K562 treated with DMSO at 1 percent for 12 hours (cell line): ENCODE measurements around the gene TBC1D13. TPM values are rescaled to one million over a fixed set of nuclear protein-coding genes. Genes with fewer than 3 reads are reported as not detected.

Experiments
- total RNA-seq: library from RNA; unstranded; fragments of 300-600 nt; gene quantifications from 2 replicates; pipeline ENCODE4 v1.2.3, GENCODE V29; 2022; ENCODE audit not compliant: insufficient read depth

Gene TBC1D13
- 21.6 and 48.2 TPM in 2 replicates for total RNA-seq

GRCh38 chr9:128786681-128787601 lies at the start of gene TBC1D13:
TBC1D13 (plus strand) TSS chr9:128787253; CDS start chr9:128787354, 101 bp downstream.

DNA sequence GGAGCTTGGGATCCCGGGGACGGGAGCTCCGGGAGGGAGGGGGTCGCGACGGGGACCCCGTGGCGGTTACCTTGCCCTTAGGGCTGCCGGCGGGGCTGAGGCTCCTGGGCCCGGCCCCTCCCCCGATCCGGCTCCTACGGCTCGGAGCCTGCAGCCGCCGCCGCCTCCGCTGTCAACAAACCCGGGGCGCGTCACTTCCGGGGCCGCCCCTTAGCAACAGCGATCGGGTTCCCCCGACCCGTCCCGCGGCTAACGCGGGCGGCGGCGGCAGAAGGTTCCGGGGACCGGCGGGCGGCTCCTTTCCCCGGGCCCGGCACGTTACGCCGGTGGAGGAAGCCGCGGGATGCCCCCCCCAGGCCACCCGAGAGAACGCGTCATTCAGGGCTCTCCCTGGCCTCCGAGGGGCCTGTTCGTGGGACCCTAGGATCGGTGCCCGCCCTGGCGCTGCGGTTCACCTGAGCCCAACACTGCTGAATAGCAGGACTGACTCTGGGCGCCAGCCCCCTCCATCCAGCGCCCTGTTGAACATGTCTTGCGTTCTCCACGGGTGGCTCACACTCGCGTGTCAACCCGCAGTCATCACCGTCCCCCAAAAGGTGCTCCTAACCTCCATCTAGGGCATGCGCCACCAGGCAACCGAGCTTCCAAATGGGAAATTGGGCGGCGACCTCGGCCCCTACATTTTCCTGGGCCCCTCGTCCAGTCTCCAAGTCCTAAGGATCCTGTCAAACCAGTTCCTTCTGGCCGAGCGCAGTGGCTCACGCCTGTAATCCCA lies 15.1 kb upstream of the TBC1D13 start, which contains the start of gene ZER1:
Gene ZER1, minus strand, starts transcription at position 183 of the 775 bp plus-strand sequence. CDS start 16,362 bp downstream, outside the sequence.

GRCh38 chr9:128818099-128818838 lies 31.2 kb downstream of the TBC1D13 start, which contains the start of gene ENDOG:
ENDOG (plus strand) TSS chr9:128818500; CDS start chr9:128818685, 185 bp downstream.

DNA sequence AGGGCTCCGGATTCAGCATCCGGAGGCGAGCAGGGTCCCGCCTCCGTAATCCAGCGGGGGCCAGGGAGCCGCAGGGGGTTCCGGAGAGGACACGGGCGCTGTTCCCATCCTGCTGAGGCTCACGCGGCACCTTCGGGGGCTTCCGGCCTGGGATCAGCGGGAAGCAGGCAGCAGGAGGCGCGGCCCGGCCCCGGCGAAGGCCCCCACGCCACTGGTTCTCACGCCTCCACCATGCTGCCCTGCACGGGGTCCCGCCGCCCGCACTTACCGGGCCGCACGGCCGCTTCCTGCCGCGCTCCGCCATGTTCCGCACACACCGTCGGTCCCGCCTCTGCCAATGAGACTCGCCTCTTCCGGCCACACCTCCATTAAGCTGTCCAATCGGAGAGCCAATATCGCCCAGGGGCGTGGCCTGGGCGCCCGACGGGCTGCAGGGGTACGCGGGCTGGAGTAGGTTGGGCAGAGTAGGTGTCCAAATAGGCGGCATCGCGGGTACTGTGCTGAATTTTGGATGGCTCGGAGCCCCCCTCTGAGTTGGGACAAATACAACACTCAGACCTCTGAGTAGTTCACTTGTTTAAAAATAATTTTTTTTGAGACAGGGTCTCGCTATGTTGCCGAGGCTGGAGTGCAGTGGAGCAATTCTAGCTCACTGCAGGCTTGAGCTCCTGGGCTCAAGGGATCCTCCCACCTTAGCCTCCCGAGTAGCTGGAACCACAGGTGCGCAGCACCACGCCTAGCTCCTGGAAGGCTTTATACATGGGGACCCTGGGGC lies 42.6 kb downstream of the TBC1D13 start, which contains the start of gene SPOUT1:
Gene SPOUT1, minus strand, starts transcription at position 318 of the 775 bp plus-strand sequence. Its CDS starts 14 bp downstream, at position 304.

Other genes with a start within 250 kb of the TBC1D13 start
- gene SPTAN1, start 234.7 kb upstream of the TBC1D13 start, total RNA-seq = 32.7 and 58.2 TPM in 2 replicates
- gene DYNC2I2, start 130.4 kb upstream of the TBC1D13 start, total RNA-seq = 175 and 190 TPM in 2 replicates
- 172 and 390 TPM in 2 replicates for gene SET, start 98.0 kb upstream of the TBC1D13 start, total RNA-seq
- gene PKN3, start 84.8 kb upstream of the TBC1D13 start, total RNA-seq = 28.5 and 37.6 TPM in 2 replicates
- gene ZDHHC12, start 63.1 kb upstream of the TBC1D13 start, total RNA-seq = 58.5 and 76.0 TPM in 2 replicates
- gene ZER1, start 15.3 kb upstream of the TBC1D13 start, total RNA-seq = 20.0 and 45.8 TPM in 2 replicates
- 124 and 190 TPM in 2 replicates for gene ENDOG, start 31.2 kb downstream of the TBC1D13 start, total RNA-seq
- gene SPOUT1, start 42.5 kb downstream of the TBC1D13 start, total RNA-seq = 19.3 and 30.7 TPM in 2 replicates
- gene KYAT1, start 94.7 kb downstream of the TBC1D13 start, total RNA-seq = 16.6 and 21.0 TPM in 2 replicates
- 17.4 and 38.0 TPM in 2 replicates for gene LRRC8A, start 94.9 kb downstream of the TBC1D13 start, total RNA-seq
- gene PHYHD1, start 133.7 kb downstream of the TBC1D13 start, total RNA-seq = 2.3 TPM in 1 of 2 replicates, not detected in the other
- gene DOLK, start 160.3 kb downstream of the TBC1D13 start, total RNA-seq = 14.8 and 20.1 TPM in 2 replicates
- 26.6 and 71.0 TPM in 2 replicates for gene NUP188, start 160.4 kb downstream of the TBC1D13 start, total RNA-seq
- 52.4 and 58.2 TPM in 2 replicates for gene SH3GLB2, start 241.1 kb downstream of the TBC1D13 start, total RNA-seq
- 14.9 and 35.6 TPM in 2 replicates for gene MIGA2, start 249.4 kb downstream of the TBC1D13 start, total RNA-seq